ENCODE results near the gene INPP5D.
"Not testable (repeated sequence)": the region's sequence is repeated elsewhere in the genome, so short reads cannot be mapped to it uniquely, and the experiment has no call there.

The INPP5D gene

GRCh38 chr2:233059797-233060500, at the start of gene INPP5D:
TSS of gene INPP5D (plus strand) at chr2:233060342. CDS start at chr2:233060479, 137 bp downstream.
- no peak for DNase-seq (ENCODE audit: low read depth)

- no peak for DNase-seq (ENCODE audit: low read depth)
These were observed 49.4 kb upstream of the INPP5D start for GRCh38 chr2:233010569-233011267.

- no peak for DNase-seq (ENCODE audit: low read depth)
These were observed 48.9 kb upstream of the INPP5D start for GRCh38 chr2:233011268-233011650.

- no peak for DNase-seq (ENCODE audit: low read depth)
These were observed 48.4 kb upstream of the INPP5D start for GRCh38 chr2:233011702-233012131.

DNA sequence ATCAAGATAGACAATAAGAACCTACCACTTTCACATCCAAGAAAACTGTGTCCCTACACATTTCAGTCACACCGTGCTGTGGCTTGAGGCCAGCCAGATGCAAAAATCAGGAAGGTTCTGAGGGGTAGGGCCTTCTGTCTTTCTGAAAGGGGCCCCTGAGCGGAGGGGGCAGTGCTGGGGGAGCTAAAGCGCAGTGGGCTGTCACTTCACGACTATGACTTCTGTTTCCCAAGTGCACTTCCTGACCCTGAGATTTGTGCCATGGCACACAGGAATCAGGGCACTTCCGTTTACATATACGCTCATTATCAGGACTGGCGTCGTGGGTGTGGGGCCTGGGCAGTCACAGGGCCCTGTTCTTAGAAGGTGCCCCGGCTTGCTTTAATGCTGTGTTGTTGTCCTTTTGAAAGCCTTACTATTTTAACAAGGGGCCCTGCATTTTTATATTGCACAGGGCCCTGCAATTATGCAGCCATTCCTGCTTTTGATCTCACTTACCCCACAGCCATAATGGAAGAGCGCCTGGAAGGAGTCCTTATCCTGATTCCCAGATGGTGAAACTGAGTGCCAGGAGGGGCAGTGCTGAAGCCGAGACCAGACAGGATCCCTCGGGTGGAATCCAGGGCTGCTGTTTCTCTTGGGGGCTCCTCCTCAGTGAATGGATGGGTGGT, 47.7 kb upstream of the INPP5D start:
- DNase-seq (ENCODE audit: low read depth): no peak

GRCh38 chr2:233013027-233013461, 47.1 kb upstream of the INPP5D start, which contains the start of gene NGEF:
TSS of gene NGEF (minus strand) at chr2:233013256. CDS start at chr2:232974890, 38,366 bp downstream.
- no peak for DNase-seq (ENCODE audit: low read depth)

- no peak for DNase-seq (ENCODE audit: low read depth)
These were observed 46.5 kb upstream of the INPP5D start for GRCh38 chr2:233013650-233014049.

- DNase-seq (ENCODE audit: low read depth): no peak
These were observed 45.0 kb upstream of the INPP5D start for GRCh38 chr2:233015019-233015645.

GRCh38 chr2:233017947-233018346, 42.2 kb upstream of the INPP5D start:
- DNase-seq (ENCODE audit: low read depth): no peak

GRCh38 chr2:233019610-233020009, 40.5 kb upstream of the INPP5D start:
- DNase-seq (ENCODE audit: low read depth): not testable (repeated sequence)

DNA sequence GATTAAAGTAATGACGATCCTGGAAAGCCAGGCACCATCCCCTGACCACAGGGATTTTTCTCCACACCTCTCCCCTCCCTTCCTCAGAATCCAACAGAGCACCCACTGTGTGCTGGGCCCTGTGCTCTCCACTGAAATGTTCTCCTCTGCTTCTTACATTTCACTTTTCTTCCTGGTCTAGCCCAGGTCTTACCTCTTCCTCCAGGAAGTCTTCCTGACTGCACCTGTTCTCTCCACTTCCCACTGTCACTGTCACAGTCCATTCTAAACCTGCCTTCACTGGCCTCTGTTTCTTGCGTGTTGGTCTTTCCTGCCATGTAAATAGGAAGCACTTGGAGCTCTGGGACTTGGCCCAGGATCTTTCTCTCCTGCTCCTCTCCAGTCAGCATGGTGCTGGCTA, 39.7 kb upstream of the INPP5D start:
- no peak for DNase-seq (ENCODE audit: low read depth)

- no peak for DNase-seq (ENCODE audit: low read depth)
These were observed 38.4 kb upstream of the INPP5D start for GRCh38 chr2:233021771-233022170.

GRCh38 chr2:233022561-233022960, 37.6 kb upstream of the INPP5D start:
- no peak for DNase-seq (ENCODE audit: low read depth)

GRCh38 chr2:233023007-233023760, 37.0 kb upstream of the INPP5D start:
- DNase-seq (ENCODE audit: low read depth): no peak

DNA sequence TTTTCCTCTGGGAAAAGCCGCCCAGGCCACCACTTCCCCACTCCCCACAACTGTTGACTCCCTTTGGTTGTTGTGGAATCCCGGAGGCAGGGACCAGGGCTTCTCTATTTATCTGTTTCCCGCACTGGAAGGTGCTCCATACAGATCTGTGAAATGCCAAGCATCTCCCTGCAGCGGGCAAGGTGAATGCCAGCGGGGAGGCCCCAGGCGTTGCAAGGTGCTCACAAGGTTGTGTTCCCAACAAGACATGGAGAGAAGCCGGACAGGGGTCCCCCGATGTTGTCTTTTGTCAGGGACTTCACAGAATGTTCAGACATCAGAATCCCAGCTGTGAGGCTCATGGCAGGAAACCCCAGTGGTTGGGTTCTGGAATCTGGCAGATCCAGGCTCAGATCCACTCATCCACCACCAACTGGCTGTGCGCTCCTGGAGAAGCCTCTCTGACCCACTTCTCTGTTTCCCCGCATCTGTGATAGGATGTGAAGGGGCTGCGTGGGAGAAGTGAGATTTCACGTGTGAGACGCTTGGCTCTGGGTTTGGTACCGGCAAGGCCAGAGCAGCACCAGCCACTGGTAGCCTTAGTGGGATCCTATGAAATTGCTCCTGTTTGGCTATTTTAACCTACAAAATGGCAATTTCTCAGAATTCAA, 36.3 kb upstream of the INPP5D start:
- no peak for DNase-seq (ENCODE audit: low read depth)

GRCh38 chr2:233025706-233026105, 34.4 kb upstream of the INPP5D start:
- DNase-seq (ENCODE audit: low read depth): no peak

DNA sequence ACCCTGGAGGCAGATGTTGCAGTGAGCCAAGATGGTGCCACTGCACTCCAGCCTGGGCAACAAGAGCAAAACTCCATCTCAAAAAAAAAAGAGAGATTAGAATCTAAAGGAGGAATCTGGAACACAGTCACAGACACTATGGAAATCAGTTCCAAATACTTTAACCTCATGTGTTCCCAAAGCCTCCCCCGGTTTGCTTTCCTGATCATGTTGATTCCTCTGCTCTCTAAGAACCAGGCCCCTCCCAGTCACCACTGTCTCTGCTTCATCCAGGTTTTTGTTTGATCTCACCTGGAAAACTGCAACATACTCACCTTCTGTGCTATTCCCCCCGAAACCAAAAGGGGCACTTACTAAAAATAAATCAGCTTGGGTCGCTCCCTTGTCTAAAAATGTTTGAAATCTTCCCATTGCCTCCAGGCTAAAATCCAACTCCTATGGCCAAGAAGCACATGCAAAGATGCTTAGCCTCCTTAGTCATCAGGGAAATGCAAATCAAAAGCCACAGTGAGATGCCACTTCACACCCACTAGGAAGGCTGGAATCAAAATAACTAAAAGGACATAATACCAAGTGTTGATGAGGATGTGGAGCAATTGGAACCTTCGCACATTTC, 33.8 kb upstream of the INPP5D start:
- DNase-seq (ENCODE audit: low read depth): no peak

DNA sequence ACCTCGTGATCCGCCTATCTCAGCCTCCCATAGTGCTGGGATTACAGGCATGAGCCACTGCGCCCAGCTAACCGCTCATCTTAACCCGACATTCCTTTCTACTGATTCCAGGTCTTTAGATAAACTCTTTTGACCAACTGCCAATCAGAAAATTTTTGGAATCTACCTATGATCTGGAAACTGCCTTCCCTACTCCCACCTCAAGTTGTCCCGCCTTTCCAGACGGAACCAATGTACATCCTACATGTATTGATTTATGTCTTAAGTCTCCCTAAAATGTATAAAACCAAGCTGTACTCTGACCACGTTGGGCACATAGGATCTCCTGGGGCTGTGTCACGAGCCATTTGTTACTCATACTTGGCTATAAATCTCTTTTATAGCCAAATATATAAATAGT, 30.8 kb upstream of the INPP5D start:
- no peak for DNase-seq (ENCODE audit: low read depth)

DNA sequence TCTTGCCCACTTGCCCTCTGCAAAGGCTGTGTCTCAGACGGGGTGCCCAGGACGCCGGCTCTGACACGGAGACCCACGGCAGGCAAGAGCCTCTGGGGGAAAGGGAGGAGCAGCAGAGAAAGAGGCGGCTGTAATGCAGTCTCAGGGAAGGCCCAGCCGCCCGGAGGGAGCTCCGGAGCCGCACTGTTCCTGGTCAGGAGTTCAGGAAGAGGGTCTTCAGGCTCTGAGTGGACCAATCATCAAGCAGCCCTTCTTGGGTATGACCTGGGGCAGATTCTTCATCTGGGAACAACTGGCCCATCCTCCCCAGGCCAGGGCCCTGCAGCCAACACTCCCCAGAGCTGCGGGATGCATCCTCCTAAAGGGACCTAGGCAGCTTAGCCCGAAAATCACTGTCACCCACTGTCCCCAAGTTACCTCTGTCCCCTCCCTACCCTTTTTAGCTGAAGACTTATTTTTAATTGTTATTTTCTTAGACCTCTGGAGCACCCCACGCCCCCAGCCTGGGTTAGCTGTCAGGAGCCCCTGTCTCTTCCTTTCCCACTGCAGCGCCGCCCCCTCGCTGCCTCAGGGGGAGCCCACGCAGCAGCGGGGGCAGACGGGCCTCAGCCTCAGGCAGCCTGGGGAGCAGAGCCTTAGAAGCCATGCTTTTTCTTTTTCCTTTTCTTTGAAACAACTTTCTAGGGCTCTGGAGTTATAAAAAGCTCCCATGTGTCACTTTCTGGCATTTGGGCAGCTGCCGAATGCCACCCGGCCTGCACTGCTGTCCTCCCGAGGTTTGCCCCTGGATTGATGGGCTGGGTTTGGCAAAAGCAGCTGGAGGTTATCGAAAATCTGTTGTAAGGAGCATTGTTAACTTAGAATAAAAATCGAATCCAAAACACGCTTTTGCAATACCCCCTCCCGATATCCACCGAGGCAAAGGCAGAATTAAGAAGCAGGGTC, 28.3 kb upstream of the INPP5D start:
- DNase-seq (ENCODE audit: low read depth): no peak

All from GM04504 (cell line).